GM21723 (cell line): ENCODE results near the gene CAMK2A.
"Not testable (repeated sequence)": the region's sequence is repeated elsewhere in the genome, so short reads cannot be mapped to it uniquely, and the experiment has no call there.

Experiments
- ATAC-seq: cut with Tn5 transposase; IDR thresholded peaks from one replicate; pipeline ENCODE4 v1.9.1; 2021; ENCODE audit warnings: mild to moderate bottlenecking, moderate library complexity; ENCODE audit not compliant: unreplicated experiment

CAMK2A gene

DNA sequence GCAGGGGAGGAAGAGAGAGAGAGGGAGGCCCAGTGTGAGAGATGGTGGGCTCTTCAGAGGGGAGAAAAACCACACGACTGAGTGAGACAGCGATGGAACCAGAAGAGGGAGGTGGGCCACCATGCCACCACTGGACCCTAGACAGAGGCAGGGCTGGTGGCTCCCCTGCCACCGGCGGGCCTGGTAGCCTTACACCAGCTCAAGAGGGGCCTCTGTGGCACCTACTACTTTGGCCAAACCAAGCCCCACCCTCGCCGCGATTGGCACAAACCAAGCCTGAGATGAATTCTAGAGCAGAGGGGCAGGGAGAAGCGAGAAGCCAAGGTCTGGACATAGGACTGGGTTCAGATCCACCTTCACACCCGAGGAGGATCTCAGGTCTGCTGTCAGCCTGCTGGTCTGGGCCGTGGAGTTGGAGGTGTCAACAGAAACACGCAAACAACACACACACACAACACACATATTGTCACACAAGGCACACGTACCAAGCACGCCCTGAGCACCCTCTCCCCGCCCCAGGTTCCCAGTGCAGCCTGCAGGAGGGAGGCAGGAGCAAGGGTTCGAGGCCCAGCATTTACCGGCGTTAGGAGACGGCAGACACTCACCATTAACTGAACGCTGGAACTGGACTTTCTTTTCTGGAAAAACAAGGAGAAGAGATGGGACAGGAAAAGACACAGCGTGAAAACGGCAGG is 50.3 kb downstream of the CAMK2A start:
- no peak for ATAC-seq

DNA sequence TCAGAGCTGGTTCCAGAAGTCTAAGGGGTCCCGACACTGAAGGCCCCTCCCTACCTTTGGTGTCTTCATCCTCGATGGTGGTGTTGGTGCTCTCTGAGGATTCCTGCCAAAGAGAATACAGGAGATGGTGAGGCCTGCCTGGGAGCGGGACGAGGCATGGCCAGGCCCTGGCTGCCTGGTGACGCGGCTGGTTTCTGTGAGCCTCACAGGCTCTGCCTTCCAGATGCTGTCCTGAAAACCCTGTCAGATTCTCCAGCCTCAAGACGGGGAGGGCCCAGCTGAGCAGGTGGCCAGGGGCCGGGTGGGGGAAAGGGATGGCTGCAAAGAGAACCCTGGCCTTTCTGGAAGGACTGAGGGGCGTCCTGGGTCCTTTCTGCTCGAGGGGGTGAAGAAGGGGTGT is 50.9 kb downstream of the CAMK2A start:
- ATAC-seq, result no peak

DNA sequence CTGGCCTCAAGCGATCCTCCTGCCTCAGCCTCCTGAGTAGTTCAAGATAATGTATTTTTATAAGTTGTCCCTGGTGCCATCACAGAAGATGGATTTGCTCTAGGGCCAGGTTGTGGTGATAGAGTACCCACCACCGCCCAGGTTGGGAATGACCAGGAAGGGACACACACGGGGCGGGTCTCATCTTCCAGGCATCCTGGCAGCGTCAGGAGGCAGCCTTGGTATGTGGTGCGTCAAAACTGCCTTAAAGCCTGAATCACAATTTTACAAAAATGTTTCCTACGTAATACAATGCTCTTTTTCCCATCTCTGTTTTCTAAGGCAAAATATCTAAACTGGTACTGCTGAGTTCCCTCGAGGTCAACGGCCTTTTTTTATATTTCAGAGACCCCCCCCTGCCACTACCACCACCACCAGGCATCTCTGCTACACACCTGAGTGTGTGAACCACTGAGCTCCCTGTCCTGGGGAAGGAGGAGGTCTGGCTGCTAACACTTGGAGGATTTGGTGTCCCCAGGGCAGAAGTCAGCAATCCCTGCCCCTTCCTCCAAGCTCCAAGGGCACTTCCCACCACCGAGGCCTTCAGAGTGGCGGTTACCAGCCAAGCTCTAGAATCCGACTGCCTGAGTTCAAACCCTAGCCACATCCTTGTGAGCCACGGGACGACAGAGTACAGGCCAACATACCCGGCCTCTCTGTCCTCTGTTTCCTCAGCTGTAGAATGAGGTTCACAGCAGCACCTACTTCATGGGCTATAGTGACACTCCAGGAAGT is 52.4 kb downstream of the CAMK2A start:
- no peak for ATAC-seq

DNA sequence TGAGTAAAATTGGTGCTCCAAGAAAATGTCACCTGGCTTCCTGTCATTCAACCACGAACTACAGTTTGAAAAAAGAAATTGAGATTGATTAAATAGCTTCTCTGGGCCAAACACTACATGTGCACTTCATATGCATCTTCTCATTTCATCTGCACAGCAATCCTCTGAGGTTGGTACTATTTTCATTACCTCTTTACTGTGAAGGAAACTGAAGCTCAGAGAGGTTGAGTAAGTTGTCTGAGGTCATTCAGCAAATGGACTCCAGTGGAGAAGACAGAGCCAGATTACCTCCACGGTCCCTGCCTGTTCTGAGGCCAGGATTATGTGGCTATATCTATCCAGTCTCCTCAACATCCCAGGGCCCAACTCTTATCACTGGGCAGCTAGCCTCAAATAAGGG is 53.3 kb downstream of the CAMK2A start:
- no peak for ATAC-seq

DNA sequence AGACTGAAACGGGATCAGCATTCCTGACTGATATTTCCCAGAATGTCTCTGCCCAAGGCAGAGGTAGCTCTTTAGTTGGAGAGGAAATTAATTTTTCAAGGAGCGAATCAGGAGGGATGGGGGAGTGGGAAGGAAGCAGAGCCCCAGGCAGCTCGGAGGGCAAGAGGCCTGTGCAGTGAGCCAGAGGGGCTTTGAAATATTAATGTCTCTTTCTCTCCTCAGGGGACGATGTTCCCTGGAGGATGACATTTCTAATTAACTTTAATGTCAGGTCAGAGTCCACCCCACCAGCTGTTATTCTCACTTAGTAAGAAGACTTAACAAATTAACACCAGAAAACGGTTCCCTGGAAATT is 54.1 kb downstream of the CAMK2A start:
- no peak for ATAC-seq

DNA sequence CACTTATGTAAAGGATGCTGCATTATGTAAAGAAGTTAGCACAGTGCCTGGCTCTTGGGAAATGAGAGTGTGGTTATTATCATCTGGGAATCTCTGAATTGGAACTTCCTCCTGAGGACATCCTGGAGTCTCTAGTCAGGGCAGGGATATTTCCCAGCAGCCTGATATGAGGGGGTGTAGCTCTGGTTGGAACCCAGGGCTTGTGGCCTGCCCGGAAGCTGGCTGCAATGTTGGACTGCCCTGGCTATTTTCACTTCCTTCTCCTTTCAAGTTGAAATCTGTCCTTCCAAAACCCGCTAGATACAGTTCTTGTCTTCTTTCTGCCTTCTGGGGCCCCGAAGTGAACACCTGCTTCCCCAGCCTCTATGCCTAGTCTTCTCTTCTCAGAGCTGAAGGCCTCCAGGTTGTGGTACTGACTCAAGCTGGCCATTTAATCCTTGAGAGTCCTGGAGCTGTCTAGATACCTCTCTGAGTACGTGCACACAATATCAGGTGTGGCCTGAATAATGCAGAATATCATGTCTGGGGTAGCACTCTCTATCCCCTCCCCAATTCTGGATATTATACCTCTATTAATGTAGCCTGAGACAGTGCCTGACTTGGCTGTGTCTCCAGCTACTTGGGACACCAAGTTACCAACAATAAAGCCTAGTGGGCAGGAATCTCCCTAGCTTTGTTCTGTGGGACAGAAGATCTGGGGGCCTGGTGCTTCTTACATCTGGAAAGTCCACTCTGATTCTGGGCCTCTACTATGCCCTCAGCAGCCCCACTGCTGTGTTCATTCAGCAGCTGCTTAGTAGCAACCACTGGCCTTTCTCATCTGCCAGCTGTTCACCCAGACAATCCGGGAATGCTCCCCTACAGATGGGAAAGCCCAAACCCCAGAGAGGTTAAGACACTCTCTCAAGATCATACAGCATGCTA is 54.7 kb downstream of the CAMK2A start:
- ATAC-seq, result no peak

DNA sequence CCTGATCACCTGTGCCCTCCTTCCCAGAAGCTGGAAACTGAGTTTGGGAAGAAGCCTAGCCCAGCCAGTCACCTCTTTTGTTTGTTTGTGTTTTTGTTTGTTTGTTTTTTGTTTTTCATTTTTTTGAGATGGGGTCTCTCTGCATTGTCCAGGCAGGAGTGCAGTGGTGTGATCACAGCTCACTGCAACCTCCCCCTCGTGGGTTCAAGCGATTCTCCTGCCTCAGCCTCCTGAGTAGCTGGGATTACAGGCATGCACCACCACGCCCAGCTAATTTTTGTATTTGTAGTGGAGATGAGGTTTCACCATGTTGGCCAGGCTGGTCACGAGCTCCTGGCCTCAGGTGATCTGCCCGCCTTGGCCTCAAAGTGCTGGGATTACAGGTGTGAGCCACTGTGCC is 55.9 kb downstream of the CAMK2A start:
- ATAC-seq, result not testable (repeated sequence)

DNA sequence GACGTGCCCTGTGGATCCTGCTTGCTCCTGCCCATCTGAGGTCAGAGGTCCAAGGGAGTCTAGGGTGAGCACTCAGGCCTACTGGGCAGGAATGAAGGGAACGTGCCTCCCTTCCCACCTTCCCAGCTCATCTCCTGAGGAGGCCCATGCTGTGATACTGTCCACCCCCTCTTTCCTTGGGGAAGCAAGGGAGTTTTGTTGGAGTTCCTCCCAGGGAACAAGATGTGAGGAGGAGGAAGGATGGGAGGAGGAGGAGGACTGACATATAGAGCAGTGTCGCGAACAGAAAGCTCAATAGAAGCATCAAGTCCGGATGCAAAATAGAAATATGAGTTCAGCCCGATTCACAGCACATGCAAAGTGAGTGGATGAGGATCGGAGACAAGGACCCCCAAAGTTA is 58.7 kb downstream of the CAMK2A start:
- ATAC-seq, result no peak

DNA sequence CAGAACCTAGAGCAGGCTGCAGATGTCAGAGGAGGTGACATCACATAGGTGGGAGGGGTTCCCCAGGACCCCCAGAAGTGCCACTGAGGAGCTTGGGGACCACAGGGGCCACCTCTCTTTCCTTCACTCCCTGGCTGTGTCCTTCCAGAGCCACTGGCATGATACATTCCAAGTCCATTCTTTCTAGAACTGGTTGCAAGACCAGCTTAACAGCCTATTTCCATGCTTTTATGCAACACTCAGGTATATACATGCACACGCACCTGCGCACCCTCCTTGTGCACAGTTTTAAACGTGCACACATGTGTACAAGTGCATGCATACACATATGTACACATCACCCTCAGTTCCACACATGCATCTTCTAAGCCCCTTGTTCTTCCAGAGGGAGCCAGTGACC is 60.0 kb downstream of the CAMK2A start:
- ATAC-seq, result no peak

DNA sequence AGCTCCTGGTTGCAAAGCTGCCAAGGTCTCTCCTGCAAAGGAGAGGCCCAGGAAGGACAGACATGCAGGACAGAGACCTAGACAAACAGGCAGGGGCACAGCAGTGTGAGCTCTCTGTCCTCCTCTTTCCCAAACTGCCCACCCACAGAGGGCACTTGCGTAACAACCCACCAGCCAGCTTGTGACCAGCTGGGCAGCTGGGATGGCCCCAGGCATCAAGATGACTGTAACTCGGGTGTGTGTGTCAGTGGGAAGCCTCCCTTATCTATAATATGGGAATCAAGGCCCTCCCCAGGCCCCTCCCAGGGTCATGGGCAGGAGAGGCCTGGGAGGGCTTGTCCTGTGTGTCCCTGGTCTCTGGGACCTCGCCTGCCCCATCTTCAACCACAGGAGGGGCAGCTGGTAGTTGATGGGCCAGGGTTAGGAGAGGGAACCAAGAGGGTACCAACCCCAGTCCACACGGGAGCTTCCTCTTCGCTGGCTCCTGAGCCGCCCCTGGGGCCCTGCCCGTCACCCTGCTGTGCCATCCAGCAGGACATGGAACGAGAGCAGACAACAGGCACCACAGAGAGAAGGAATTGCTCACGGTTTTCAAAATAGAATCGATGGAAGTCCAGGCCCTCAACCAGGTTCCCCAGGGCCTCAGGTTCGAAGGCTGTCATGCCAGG is 61.8 kb downstream of the CAMK2A start:
- no peak for ATAC-seq

DNA sequence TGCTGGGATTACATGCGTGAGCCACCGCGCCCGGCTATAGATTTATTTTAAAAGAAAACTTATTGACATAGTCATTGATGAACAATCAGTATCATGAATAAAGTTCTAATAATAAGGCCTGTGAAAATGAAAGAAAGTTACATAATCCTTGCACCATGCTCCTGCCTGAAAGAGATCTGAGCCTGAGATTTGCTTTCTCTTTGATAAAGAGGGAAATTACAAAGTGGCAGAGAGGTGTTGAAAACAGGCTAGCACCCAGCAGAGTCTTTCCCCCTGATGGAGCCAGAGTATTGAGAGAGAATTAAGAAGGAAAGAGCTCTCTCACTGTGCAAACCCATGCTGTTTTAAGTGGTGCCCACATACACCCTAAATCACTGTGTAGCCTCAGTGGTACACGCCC is 62.5 kb downstream of the CAMK2A start:
- ATAC-seq, result no peak

DNA sequence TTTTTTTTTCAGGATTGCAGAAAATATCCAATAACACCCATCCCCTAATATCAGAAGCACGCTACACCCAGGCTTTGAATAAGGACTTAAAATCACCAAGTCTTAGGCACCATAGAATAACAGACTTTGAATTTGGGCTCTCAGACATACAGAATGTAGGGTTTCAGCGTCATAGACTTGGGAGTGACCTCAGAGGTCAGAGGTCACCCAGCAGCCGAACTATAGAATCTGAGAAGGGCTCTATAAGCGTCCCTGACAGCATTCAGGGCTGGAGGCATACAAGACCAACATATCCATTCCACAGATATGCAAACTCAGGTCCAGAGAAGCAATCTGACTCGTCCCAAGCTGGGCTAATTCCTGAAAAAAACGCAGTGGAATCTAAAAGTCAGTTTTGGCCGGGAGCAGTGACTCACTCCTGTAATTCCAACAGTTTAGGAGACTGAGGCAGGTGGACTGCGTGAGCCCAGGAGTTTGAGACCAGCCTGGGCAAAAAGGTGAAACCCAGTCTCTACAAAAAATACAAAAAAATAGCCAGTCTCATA is 65.0 kb downstream of the CAMK2A start:
- no peak for ATAC-seq

DNA sequence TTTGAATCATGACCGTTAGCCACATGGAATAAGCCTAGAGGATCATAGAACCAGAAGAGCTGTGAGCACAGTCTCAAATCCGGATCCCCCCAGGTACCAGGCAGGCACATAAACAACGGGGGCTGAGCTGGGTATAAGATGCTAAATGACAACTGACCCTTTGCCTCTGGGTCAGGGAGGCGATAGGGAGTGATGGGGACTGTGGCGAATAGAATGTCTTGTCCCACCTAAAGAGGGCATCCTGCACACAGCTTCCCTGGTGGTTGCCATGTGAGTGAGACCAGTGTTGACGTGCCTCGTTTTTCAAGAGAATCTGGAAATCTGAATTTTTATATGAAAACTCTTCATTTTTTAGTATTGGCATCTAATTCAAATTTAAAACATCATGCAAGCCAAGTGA is 66.1 kb downstream of the CAMK2A start:
- ATAC-seq, result no peak

DNA sequence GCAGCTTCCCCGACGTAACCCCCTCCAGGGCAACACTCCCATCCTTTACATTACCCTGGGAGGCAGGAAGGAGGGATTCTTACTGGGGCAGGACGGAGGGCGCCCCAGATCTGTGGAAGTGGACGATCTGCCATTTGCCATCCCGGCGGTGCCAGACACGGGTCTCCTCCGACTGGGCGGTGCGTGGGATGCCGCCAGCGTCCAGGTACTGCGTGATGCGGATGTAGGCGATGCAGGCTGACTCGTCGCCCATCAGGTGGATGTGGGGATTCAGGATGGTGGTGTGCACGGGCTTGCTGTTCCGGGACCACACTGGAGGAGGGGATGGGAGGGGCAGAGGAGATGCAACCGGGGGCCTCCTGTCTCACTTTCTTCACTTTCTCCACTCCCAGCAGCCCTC is 66.7 kb downstream of the CAMK2A start:
- no peak for ATAC-seq

DNA sequence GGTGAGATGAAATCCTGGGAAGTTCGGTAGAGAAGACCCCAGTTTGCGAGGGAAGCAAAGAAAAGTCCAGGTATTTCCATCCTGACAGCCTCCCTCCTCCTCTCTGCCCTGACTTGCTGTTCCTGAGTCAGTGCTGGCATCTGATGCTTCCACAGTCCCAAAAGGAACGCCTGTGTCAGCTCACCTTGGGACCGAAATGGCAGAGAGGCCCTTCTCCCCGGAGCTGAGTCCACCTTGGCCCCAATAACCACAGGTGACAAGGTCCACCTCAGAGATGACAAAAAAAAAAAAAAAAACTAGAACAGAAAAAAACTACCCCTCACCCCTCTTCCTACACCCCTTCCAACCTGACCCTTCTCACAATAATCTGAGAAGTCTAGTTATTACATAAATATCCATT is 68.1 kb downstream of the CAMK2A start:
- ATAC-seq, result no peak

DNA sequence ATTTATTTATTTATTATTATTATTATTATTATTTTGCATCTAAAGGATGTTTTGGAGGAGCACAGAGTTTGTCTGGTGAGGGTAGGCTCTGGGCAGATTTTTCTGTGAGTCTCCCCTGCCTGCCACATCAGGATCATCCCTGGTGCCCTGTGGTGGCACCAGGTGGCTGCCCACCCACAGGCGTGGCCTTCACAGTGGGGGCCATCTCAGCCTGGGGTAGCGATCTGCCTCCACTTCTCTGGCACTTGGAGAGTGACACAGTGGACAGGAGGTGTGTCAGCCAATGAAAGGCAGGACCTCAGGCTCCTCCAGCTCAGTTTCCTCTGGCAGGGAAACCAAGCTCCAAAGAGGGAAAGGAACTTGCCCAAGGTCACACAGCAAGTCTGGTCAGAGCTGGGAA is 69.7 kb downstream of the CAMK2A start:
- ATAC-seq, result no peak

DNA sequence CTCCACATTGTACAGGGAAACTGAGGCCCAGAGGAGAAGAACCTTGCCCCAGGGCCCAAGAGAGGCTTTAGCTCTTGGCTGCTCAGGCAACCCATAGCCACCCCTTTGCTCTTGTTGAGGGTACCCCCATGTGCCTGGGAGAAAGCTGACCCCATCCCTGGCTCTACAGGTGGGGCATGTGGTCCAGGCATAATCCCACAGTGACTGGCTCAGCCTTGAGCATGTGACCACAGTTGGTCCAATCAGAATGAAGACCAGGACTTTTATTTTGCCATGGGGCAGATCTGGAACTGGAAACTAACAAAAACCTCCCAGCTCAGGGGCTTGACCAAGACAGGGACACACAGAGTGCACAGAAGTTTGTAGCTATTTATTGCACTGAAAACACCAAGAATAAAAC is 70.4 kb downstream of the CAMK2A start:
- no peak for ATAC-seq

DNA sequence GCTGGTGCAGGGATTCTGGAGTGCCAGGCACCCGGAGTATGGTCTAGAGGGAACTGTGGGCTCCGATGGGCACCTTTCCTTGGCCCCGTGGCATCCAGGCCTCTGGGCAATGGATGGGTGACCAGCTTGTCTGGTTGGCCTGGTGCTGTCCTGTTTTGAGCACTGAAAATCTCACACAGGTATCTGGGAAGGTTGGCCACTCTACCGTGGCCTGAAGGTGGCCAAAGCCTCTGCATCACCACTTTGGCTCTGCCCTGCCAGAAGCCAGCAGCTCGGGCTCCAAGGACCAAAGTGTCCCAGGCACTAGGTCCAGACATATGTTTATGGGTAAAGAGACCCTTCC is 70.9 kb downstream of the CAMK2A start:
- no peak for ATAC-seq

DNA sequence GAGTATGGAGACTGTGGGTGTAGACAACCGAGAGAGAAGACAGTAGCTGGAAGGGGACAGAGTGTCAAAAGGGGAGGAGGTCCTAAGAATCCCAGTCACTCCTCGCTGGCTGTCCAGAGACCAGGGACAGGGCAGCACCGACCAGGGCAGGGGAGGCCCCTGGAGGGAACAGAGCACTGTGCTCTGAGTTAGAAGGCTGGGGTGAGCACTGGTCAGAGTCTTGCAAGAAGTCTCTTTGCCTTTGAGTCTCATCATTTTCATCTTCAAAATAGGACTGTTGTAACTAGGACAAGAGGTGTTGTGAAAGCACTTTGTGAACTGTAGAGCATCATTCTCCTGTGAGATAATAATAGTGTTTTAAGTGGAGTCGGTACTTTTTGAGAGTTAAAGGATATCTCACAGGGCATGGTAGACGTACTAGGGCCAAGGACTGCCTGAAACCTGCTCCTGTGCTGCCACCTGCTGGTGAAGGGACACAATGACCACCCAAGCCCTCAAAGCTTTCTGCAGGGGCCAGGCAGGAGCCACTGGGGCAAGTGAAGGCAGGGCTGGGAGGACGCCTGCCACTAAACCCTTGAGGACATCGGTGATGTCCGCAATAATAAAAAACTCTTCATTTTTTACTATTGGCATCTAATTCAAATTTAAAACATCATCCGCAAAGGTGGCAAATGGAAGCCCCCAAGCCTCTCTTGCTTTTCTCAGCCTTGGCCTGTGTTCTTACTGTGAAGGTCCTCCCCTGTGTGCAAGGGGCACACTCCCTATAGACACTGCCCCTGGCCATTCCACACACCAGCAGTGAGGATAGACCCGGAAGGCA is 71.5 kb downstream of the CAMK2A start:
- ATAC-seq, result peak; percentile 83

DNA sequence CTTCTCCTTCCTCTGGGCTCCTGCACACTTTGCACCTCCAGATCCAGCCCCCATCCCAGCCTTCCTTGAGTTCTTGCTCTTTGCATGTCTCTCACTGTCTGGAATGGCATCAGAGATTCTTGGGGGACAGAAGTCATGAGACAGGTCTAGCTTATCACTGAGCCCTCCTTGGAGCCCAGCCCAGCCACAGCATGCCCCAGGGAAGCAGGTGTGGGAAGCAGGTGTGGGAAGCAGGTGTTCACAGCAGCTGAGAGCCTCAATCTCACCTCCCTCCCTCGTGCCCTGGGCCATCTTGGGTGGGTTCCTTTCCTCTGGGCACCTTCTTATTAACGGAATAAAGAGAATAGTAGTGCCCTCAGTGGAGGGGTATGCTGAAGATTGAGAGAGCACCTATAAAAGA is 72.5 kb downstream of the CAMK2A start:
- ATAC-seq, result no peak
